Transverse colon (tissue), 4 donors: ENCODE results near the gene TMEM138. TPM values are rescaled to one million over a fixed set of nuclear protein-coding genes. Genes with fewer than 3 reads are reported as not detected.

Experiments
- DNase-seq: peaks from one replicate; pipeline ENCODE4 v3.0.0-alpha.2; 2019
- H3K27ac ChIP-seq, 4 donors: fragments of 200-600 bp; sonication (generic); 2 replicates each; pipeline ENCODE4 v1.5.1; 2016 to 2018; ENCODE audit warnings: inconsistent platforms in 4 of 4
- H3K27me3 ChIP-seq: fragments of 200-600 bp; sonication (generic); 2 replicates; pipeline ENCODE4 v1.5.1; 2017; ENCODE audit warnings: inconsistent platforms
- H3K36me3 ChIP-seq, 4 donors: fragments of 200-600 bp; sonication (generic); 2 replicates each; pipeline ENCODE4 v1.5.1; 2017 to 2019; ENCODE audit warnings: inconsistent platforms in 4 of 4
- H3K4me1 ChIP-seq, 4 donors: fragments of 200-600 bp; sonication (generic); 2 replicates each; pipeline ENCODE4 v1.5.1; 2017 to 2020; ENCODE audit warnings: inconsistent platforms in 4 of 4
- H3K4me3 ChIP-seq, 4 donors: fragments of 200-600 bp; sonication (generic); 1 replicate in 1 of 4; 2 replicates in 3 of 4; pipeline versions ENCODE4 v1.5.1 to v1.6.1; 2017 to 2019; ENCODE audit warnings: inconsistent platforms in 4 of 4
- H3K9me3 ChIP-seq, 2 donors: fragments of 200-600 bp; sonication (generic); 2 replicates each; pipeline ENCODE4 v1.5.1; 2017 to 2019; ENCODE audit warnings: inconsistent platforms in 2 of 2
- EP300 ChIP-seq: sonication (generic); formaldehyde crosslinking; IDR thresholded peaks from one replicate; pipeline ENCODE4 v1.6.1; 2017; ENCODE audit warnings: antibody characterized with exemption, low read depth
- POLR2A ChIP-seq: fragments of 450-650 bp; IDR thresholded peaks from one replicate; pipeline ENCODE4 v1.6.1; 2016; ENCODE audit warnings: antibody characterized with exemption, mild to moderate bottlenecking, moderate library complexity
- POLR2AphosphoS5 ChIP-seq, 3 donors: sonication (generic); formaldehyde crosslinking; IDR thresholded peaks; one replicate each; pipeline ENCODE4 v1.6.1; 2016; ENCODE audit warnings: antibody characterized with exemption in 3 of 3
- WGBS, 2 donors: methylation state at CpG; one replicate each; pipeline ENCODE4 v1.1.5; 2018; ENCODE audit warnings: low coverage in 1 of 2; 5-methylcytosine and 5-hydroxymethylcytosine counted together
- in situ Hi-C, 4 donors: fragments of 200-750 bp; cut with MboI; loops; one replicate each; pipeline versions ENCODE4 v1.15.0 to v1.15.1; 2017; ENCODE audit warnings: low sequenced_read_pairs in 3 of 4, low pct_ligation_motif_present in 1 of 4, low pct_unique_long_range_greater_than_20kb in 1 of 4
- intact Hi-C: fragments of 100-400 bp; cut with DNase I; formaldehyde crosslinking; loops from one replicate; pipeline ENCODE4 v1.15.1; 2023; ENCODE audit warnings: low total_unique reads
- total RNA-seq, 4 donors: library from RNA; depleted of rRNA; stranded (reverse); fragments of >200 nt; gene quantifications; one replicate each; pipeline ENCODE4 v1.1.0, GENCODE V29; 2016
- TF ChIP-seq, protein P1 (sequence below), 5 experiments: fragments of 200-600 bp in 3 of 5; fragments of 450-650 bp in 2 of 5; sonication (generic) in 3 of 5; IDR thresholded peaks; 1 replicate in 2 of 5; 2 replicates in 3 of 5; pipeline ENCODE4 v1.5.1; 2016 to 2017; ENCODE audit warnings: antibody characterized with exemption in 5 of 5, inconsistent platforms in 3 of 5, mild to moderate bottlenecking in 2 of 5, moderate library complexity in 1 of 5

TMEM138 gene
- total RNA-seq, 4 donors from 2014 or later = 27.9 to 51.6 (median 35.6) TPM

DNA sequence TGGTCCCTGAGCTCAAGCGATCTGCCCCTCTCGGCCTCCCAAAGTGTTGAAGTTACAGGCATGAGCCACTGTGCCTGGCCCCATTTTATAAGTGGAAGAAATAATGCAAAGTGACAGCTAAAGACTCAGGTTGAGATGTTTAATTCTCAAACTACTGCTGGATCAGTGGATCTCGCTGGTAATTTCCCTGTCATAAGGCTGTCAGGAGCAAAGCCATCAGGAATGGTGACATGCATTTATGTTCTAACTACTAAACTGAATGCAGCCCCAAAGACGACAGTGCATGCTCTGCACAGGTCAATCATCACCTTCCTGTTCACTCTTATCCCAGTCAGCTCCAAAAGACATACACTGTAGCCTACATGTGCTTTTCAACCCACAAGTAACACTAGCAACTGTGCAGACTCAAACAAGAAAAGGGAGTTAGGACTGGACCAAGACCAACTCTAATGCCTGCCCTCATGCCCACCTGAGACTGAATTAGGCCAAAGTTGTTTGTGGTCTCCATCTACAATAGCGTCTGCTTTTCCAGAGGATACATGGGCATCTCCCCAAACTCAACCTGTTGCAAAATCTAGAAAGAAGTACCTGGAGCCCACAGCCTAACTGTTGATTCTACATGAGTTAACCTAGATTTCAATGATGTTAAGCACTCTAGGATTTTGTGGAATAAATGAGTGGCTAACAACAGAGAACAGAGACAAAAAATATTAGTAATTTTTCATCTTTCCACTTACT, 45.0 kb downstream of the TMEM138 start:
- TF ChIP-seq EP300 = no peak
- TF ChIP-seq, protein P1, sequence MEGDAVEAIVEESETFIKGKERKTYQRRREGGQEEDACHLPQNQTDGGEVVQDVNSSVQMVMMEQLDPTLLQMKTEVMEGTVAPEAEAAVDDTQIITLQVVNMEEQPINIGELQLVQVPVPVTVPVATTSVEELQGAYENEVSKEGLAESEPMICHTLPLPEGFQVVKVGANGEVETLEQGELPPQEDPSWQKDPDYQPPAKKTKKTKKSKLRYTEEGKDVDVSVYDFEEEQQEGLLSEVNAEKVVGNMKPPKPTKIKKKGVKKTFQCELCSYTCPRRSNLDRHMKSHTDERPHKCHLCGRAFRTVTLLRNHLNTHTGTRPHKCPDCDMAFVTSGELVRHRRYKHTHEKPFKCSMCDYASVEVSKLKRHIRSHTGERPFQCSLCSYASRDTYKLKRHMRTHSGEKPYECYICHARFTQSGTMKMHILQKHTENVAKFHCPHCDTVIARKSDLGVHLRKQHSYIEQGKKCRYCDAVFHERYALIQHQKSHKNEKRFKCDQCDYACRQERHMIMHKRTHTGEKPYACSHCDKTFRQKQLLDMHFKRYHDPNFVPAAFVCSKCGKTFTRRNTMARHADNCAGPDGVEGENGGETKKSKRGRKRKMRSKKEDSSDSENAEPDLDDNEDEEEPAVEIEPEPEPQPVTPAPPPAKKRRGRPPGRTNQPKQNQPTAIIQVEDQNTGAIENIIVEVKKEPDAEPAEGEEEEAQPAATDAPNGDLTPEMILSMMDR (IDR thresholded peaks at IDR 0.05) = no peak
- no peak for TF ChIP-seq POLR2AphosphoS5 (IDR thresholded peaks at IDR 0.05)
- DNase-seq = no peak
- intact Hi-C loops (no loop called here), in situ Hi-C loops (no loop called here)
- Histone ChIP-seq H3K4me1 (no peaks in the 10 kb centered on the region), H3K36me3 (peaks cover 0 to 91% (median 39%) of the 10 kb centered on the region in 4 donors), H3K4me3 (no peak overlapping the region), H3K27me3 (no peaks in the 10 kb centered on the region), H3K27ac (no peak overlapping the region), H3K9me3 (no peaks in the 10 kb centered on the region)
- WGBS, 2 donors = 94% methylated on average over 5 of the region's 5 CpGs; no CpG with 5 or more reads in 1 of the 2 donors

DNA sequence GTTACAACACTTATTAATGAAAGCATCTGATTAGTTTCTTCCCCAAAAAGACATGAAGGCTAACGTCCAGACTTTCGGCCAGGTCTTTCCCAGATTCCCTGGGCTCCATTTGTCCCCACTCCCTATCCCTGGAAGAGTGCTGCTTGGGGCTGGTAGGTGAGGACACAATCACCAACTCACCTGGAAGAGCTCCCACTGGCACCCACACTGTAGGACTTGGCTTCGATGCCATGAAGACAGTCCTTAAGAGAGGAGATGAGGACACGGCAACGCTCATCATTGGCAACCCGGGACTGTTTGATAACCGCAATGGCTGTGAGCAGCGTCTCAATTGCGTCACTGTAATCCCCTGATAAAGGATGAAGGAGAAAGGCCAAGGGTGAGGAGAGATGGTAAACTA, 49.4 kb downstream of the TMEM138 start:
- DNase-seq = no peak
- peaks cover 0 to 95% (median 47%) of the 10 kb centered on the region in 4 donors for H3K36me3 ChIP-seq
- H3K27ac ChIP-seq = no peak overlapping the region
- H3K4me1 ChIP-seq = no peaks in the 10 kb centered on the region
- H3K9me3 ChIP-seq = no peaks in the 10 kb centered on the region
- 88% methylated on average over 9 of the region's 9 CpGs; no CpG with 5 or more reads in 1 of the 2 donors for WGBS, 2 donors
- in situ Hi-C loops = no loop called here
- intact Hi-C loops = no loop called here
- no peak overlapping the region for H3K4me3 ChIP-seq
- TF ChIP-seq POLR2A = no peak
- TF ChIP-seq EP300 = no peak
- TF ChIP-seq, protein P1 (IDR thresholded peaks at IDR 0.05) = no peak
- TF ChIP-seq POLR2AphosphoS5 (IDR thresholded peaks at IDR 0.05) = no peak
- no peaks in the 10 kb centered on the region for H3K27me3 ChIP-seq

DNA sequence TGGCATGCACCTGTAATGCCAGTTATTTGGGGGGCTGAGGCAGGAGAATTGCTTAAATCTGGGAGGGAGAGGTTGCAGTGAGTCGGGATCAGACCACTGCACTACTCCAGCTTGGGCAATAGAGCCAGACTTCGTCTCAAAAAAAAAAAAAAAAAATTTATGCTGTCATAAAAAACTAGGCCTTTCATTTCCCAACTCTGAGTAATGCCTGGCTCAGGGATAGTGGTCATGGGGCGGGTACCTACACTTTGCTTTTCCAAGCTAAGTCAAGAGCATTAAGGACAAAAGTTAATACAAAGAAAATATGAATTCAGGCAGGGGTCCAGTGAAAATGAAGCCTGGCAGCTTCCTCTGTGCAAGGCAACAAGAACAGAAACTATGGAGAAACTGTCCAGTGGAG, 51.3 kb downstream of the TMEM138 start:
- in situ Hi-C loops = no loop called here
- DNase-seq = no peak
- Histone ChIP-seq H3K4me3 (no peak overlapping the region), H3K9me3 (no peaks in the 10 kb centered on the region), H3K27ac (no peak overlapping the region), H3K4me1 (peaks cover 0 to 2% (median 0%) of the 10 kb centered on the region in 4 donors), H3K36me3 (peaks cover 0 to 93% (median 42%) of the 10 kb centered on the region in 4 donors), H3K27me3 (no peaks in the 10 kb centered on the region)
- intact Hi-C loops = no loop called here
- TF ChIP-seq EP300 = no peak
- TF ChIP-seq POLR2AphosphoS5 (IDR thresholded peaks at IDR 0.05) = no peak
- TF ChIP-seq, protein P1 (IDR thresholded peaks at IDR 0.05) = no peak
- no peak for TF ChIP-seq POLR2A
- 67 to 81% methylated on average over 2 to 3 of the region's 3 CpGs for WGBS, 2 donors

DNA sequence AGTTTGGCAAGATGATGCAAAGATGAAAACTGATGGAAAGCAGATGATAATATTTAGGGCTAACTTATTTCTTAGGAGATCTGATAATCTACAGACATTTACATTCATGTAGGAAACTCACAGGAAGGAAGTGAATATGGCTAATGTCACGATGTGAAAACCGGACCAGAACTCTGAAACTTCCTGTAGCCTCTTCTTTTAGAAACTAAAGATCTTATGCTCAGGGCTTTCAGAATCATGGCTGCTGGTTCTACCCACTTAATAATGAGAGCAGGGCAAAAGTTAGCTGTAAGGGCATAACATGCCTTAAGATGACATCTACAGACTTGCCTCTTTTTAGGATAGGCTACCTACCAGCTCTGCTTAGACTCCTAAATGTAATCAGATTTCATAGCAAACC, 52.4 kb downstream of the TMEM138 start:
- DNase-seq = no peak
- Histone ChIP-seq H3K4me1 (peaks cover 0 to 2% (median 0%) of the 10 kb centered on the region in 4 donors), H3K4me3 (no peak overlapping the region), H3K9me3 (no peaks in the 10 kb centered on the region), H3K27ac (no peak overlapping the region), H3K27me3 (no peaks in the 10 kb centered on the region), H3K36me3 (peaks cover 0 to 93% (median 42%) of the 10 kb centered on the region in 4 donors)
- TF ChIP-seq EP300 (no peak), POLR2A (no peak)
- in situ Hi-C loops (no loop called here), intact Hi-C loops (no loop called here)
- 65% methylated on average over 2 of the region's 2 CpGs; no CpG with 5 or more reads in 1 of the 2 donors for WGBS, 2 donors
